Neural progenitor cell (in vitro differentiated cells): ENCODE measurements around the gene SERPINE2.

Source experiments
- CTCF ChIP-seq: fragments of 200-600 bp; sonication (generic); IDR thresholded peaks from 2 replicates; pipeline ENCODE4 v1.5.1; 2017; ENCODE audit warnings: antibody characterized with exemption, mild to moderate bottlenecking
- EZH2 ChIP-seq: fragments of 200-600 bp; sonication (generic); IDR thresholded peaks from 2 replicates; pipeline ENCODE4 v1.6.1; 2017; ENCODE audit warnings: antibody characterized with exemption, mild to moderate bottlenecking, moderate library complexity

DNA sequence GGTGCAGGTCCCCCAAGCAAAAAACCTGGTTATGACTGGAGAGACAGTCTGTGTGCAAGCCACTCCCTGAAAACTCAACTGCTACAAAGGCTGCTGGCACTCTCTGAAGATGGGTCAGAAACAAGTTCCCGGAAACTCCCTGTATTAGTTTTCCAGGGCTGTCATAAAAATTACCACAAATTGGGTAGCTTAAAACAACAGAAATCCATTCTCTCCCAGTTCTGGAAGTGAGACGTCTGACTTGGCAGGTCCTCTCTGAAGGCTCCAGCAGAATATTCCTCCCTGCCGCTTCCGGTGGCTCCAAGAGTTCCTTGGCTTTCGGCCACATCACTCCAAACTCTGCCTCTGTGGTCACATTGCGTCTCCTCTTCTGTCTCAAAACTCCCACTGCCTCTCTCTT, 30.1 kb upstream of the SERPINE2 start:
- no peak for TF ChIP-seq EZH2
- TF ChIP-seq CTCF: no peak
